Measurements from ENCODE around the gene DNAJB7. TPM values are rescaled to one million over a fixed set of nuclear protein-coding genes. Genes with fewer than 3 reads are reported as not detected.

The DNAJB7 gene
- total RNA-seq, 1 donor = not detected

- TF ChIP-seq CTCF (IDR thresholded peaks at IDR 0.05; ENCODE audit: insufficient read depth, low read depth, low read length) = no peak
- no peak for DNase-seq (ENCODE audit: low read depth)
- no peak overlapping the region for H3K4me3 ChIP-seq (ENCODE audit: low read depth, low read length)
Measured at GRCh38 chr22:40862537-40862936, 624 bp upstream of the DNAJB7 start.

GRCh38 chr22:40857309-40857855, 4.5 kb downstream of the DNAJB7 start:
- peak; percentile 39 for DNase-seq (ENCODE audit: low read depth)
- peak overlapping the region; percentile 99 for H3K4me3 ChIP-seq (ENCODE audit: low read depth, low read length)
- TF ChIP-seq CTCF (IDR thresholded peaks at IDR 0.05; ENCODE audit: insufficient read depth, low read depth, low read length) = no peak

- DNase-seq (ENCODE audit: low read depth) = peak; percentile 97
- peak within 1 kb of the TSS; percentile 99 for H3K4me3 ChIP-seq (ENCODE audit: low read depth, low read length)
- peak; percentile 31 for TF ChIP-seq CTCF (IDR thresholded peaks at IDR 0.05; ENCODE audit: insufficient read depth, low read depth, low read length)
Measured at GRCh38 chr22:40856513-40857308, 5.2 kb downstream of the DNAJB7 start, which contains the start of the genes ST13 and XPNPEP3. ST13 (minus strand) TSS chr22:40856639; CDS start chr22:40856540, 99 bp downstream. XPNPEP3 (plus strand) TSS chr22:40857148; CDS start chr22:40857182, 34 bp downstream.

- H3K4me3 ChIP-seq (ENCODE audit: low read depth, low read length) = peak overlapping the region; percentile 99
- no peak for TF ChIP-seq CTCF (IDR thresholded peaks at IDR 0.05; ENCODE audit: insufficient read depth, low read depth, low read length)
- peak; percentile 44 for DNase-seq (ENCODE audit: low read depth)
Measured at GRCh38 chr22:40855979-40856512, 5.9 kb downstream of the DNAJB7 start.

GRCh38 chr22:40855071-40855978, 6.6 kb downstream of the DNAJB7 start:
- DNase-seq (ENCODE audit: low read depth) = peak; percentile 64
- peak overlapping the region; percentile 99 for H3K4me3 ChIP-seq (ENCODE audit: low read depth, low read length)
- TF ChIP-seq CTCF (IDR thresholded peaks at IDR 0.05; ENCODE audit: insufficient read depth, low read depth, low read length) = no peak

- peak overlapping the region; percentile 99 for H3K4me3 ChIP-seq (ENCODE audit: low read depth, low read length)
- peak; percentile 57 for DNase-seq (ENCODE audit: low read depth)
- TF ChIP-seq CTCF (IDR thresholded peaks at IDR 0.05; ENCODE audit: insufficient read depth, low read depth, low read length) = no peak
Measured at GRCh38 chr22:40853961-40854360, 8.0 kb downstream of the DNAJB7 start.

All from fibroblast of villous mesenchyme (primary cell).